ENCODE data around the gene NDUFA13. TPM values are rescaled to one million over a fixed set of nuclear protein-coding genes. Genes with fewer than 3 reads are reported as not detected.

NDUFA13 gene
- total and polyA plus RNA-seq, 12 donors = 856 to 1,278 (median 1,153) TPM

- WGBS, 2 donors = 87% methylated on average over 21 of the region's 21 CpGs
- H3K4me3 ChIP-seq = no peak overlapping the region
- H3K4me1 ChIP-seq = peaks cover 16 to 37% (median 34%) of the 10 kb centered on the region in 9 donors
- no peaks in the 10 kb centered on the region for H3K27me3 ChIP-seq
- DNase-seq (no peak), ATAC-seq (peak in 1 of 8 donors; percentile 5)
- no peaks in the 10 kb centered on the region for H3K9me3 ChIP-seq
- H3K27ac ChIP-seq = no peak overlapping the region
- intact Hi-C loops (cut with DNase I) = loop anchor here in 3 of 10 donors (5.0 to 10.0 kb wide), 2 partner anchors 125 to 297 kb away; partner anchors contain the start of genes BORCS8 (in 1 of the 3) and RFXANK (in 1 of the 3)
- no peak for TF ChIP-seq CTCF (IDR thresholded peaks at IDR 0.05)
- H3K36me3 ChIP-seq = peaks cover 0 to 65% (median 32%) of the 10 kb centered on the region in 9 donors
Measured at GRCh38 chr19:19492026-19492610, 23.9 kb upstream of the NDUFA13 start.

- H3K36me3 ChIP-seq = peaks cover 0 to 83% (median 41%) of the 10 kb centered on the region in 9 donors
- no peak overlapping the region for H3K27ac ChIP-seq
- H3K4me3 ChIP-seq = no peak overlapping the region
- ATAC-seq (no peak), DNase-seq (no peak)
- peaks cover 9 to 20% (median 18%) of the 10 kb centered on the region in 9 donors for H3K4me1 ChIP-seq
- TF ChIP-seq CTCF (IDR thresholded peaks at IDR 0.05) = no peak
- intact Hi-C loops (cut with DNase I) = loop anchor here in 3 of 10 donors (5.0 to 10.0 kb wide), 2 partner anchors 127 to 299 kb away; partner anchors contain the start of genes BORCS8 (in 1 of the 3) and RFXANK (in 1 of the 3)
- WGBS, 2 donors = 87 to 88% methylated on average over 15 of the region's 15 CpGs
- no peaks in the 10 kb centered on the region for H3K27me3 ChIP-seq
- no peaks in the 10 kb centered on the region for H3K9me3 ChIP-seq
Measured at GRCh38 chr19:19493841-19494546, 22.0 kb upstream of the NDUFA13 start.

GRCh38 chr19:19495614-19496603 lies 20.1 kb upstream of the NDUFA13 start:
- Histone ChIP-seq H3K4me1 (peaks cover 0 to under 1% (median 0%) of the 10 kb centered on the region in 9 donors), H3K4me3 (no peak overlapping the region), H3K27ac (no peak overlapping the region), H3K9me3 (no peaks in the 10 kb centered on the region), H3K36me3 (peaks cover 0 to 100% (median 53%) of the 10 kb centered on the region in 9 donors), H3K27me3 (no peaks in the 10 kb centered on the region)
- intact Hi-C loops (cut with DNase I) = loop anchor here in 1 of 10 donors (10.0 kb wide), 1 partner anchor 301 kb away; the partner anchor contains the start of genes BORCS8 and RFXANK
- no peak for DNase-seq
- WGBS, 2 donors = 95 to 96% methylated on average over 30 of the region's 30 CpGs
- no peak for TF ChIP-seq CTCF (IDR thresholded peaks at IDR 0.05)
- no peak for ATAC-seq

Data from heart right ventricle (tissue), 16 donors.